Measurements from ENCODE around the gene MGLL. TPM values are rescaled to one million over a fixed set of nuclear protein-coding genes. Genes with fewer than 3 reads are reported as not detected.
A peak's percentile ranks its signal among the peaks of the same experiment; 100 is the strongest.

Gene MGLL
- total RNA-seq, 1 experiment from 2014 or later = 0.94 TPM

DNA sequence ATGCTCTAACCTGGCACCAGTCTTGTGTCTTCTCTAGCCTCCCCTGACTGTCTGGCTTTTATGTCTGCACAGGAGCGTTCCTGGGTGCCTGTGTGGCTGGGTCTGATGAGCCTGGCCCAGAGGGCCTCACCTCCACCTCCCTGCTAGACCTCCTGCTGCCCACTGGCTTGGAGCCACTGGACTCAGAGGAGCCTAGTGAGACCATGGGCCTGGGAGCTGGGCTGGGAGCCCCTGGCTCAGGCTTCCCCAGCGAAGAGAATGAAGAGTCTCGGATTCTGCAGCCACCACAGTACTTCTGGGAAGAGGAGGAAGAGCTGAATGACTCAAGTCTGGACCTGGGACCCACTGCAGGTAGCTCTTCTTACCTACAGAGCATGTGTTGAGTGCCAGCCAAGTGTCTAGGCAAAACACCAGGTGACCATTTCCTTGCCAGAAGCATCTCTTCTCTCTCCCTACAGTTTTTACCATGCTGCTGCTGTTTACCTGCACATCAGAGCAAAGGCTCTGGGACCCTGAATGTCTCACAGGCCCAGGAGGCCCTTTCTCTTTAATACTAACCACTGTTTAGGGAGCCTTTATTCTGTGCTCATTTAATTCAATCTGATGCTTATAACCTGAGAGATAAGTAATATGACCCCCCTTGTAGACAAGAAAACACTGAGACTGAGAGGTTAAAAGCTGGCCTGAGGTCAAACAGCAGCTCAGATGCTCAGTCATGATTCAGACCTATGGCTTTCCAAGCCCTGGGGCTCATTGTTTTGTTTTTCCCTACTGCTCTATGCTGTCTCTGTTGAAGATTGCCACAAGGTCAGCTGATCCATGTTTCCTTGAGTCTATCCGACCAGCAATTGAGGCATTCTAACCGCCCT, 182.9 kb downstream of the MGLL start:
- peaks cover 8% of the 10 kb centered on the region for H3K36me3 Mint-ChIP-seq
- TF ChIP-seq, protein P1, sequence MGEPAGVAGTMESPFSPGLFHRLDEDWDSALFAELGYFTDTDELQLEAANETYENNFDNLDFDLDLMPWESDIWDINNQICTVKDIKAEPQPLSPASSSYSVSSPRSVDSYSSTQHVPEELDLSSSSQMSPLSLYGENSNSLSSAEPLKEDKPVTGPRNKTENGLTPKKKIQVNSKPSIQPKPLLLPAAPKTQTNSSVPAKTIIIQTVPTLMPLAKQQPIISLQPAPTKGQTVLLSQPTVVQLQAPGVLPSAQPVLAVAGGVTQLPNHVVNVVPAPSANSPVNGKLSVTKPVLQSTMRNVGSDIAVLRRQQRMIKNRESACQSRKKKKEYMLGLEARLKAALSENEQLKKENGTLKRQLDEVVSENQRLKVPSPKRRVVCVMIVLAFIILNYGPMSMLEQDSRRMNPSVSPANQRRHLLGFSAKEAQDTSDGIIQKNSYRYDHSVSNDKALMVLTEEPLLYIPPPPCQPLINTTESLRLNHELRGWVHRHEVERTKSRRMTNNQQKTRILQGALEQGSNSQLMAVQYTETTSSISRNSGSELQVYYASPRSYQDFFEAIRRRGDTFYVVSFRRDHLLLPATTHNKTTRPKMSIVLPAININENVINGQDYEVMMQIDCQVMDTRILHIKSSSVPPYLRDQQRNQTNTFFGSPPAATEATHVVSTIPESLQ (CRISPR knock-in tag; IDR thresholded peaks at IDR 0.05) = no peak
- TF ChIP-seq NR2C2 (CRISPR knock-in tag; IDR thresholded peaks at IDR 0.05) (no peak), ZNF671 (CRISPR knock-in tag; IDR thresholded peaks at IDR 0.05) (no peak), CBFB (CRISPR knock-in tag; IDR thresholded peaks at IDR 0.05; ENCODE audit: low read depth) (no peak), IRF2 (CRISPR knock-in tag; IDR thresholded peaks at IDR 0.05; ENCODE audit: borderline replicate concordance, low read depth) (no peak), HMGA2 (CRISPR knock-in tag; IDR thresholded peaks at IDR 0.05) (no peak), JUN (CRISPR knock-in tag; IDR thresholded peaks at IDR 0.05) (no peak), GABPB1 (CRISPR knock-in tag; IDR thresholded peaks at IDR 0.05) (no peak), ZNF317 (CRISPR knock-in tag; IDR thresholded peaks at IDR 0.05; ENCODE audit: borderline replicate concordance, low read depth) (no peak), NR3C1 (CRISPR knock-in tag; conservative IDR thresholded peaks at IDR 0.05; ENCODE audit: low read depth) (no peak)
- TF ChIP-seq, protein P2, sequence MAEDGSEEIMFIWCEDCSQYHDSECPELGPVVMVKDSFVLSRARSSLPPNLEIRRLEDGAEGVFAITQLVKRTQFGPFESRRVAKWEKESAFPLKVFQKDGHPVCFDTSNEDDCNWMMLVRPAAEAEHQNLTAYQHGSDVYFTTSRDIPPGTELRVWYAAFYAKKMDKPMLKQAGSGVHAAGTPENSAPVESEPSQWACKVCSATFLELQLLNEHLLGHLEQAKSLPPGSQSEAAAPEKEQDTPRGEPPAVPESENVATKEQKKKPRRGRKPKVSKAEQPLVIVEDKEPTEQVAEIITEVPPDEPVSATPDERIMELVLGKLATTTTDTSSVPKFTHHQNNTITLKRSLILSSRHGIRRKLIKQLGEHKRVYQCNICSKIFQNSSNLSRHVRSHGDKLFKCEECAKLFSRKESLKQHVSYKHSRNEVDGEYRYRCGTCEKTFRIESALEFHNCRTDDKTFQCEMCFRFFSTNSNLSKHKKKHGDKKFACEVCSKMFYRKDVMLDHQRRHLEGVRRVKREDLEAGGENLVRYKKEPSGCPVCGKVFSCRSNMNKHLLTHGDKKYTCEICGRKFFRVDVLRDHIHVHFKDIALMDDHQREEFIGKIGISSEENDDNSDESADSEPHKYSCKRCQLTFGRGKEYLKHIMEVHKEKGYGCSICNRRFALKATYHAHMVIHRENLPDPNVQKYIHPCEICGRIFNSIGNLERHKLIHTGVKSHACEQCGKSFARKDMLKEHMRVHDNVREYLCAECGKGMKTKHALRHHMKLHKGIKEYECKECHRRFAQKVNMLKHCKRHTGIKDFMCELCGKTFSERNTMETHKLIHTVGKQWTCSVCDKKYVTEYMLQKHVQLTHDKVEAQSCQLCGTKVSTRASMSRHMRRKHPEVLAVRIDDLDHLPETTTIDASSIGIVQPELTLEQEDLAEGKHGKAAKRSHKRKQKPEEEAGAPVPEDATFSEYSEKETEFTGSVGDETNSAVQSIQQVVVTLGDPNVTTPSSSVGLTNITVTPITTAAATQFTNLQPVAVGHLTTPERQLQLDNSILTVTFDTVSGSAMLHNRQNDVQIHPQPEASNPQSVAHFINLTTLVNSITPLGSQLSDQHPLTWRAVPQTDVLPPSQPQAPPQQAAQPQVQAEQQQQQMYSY (CRISPR knock-in tag; IDR thresholded peaks at IDR 0.05) = no peak
- TF ChIP-seq, protein P3, sequence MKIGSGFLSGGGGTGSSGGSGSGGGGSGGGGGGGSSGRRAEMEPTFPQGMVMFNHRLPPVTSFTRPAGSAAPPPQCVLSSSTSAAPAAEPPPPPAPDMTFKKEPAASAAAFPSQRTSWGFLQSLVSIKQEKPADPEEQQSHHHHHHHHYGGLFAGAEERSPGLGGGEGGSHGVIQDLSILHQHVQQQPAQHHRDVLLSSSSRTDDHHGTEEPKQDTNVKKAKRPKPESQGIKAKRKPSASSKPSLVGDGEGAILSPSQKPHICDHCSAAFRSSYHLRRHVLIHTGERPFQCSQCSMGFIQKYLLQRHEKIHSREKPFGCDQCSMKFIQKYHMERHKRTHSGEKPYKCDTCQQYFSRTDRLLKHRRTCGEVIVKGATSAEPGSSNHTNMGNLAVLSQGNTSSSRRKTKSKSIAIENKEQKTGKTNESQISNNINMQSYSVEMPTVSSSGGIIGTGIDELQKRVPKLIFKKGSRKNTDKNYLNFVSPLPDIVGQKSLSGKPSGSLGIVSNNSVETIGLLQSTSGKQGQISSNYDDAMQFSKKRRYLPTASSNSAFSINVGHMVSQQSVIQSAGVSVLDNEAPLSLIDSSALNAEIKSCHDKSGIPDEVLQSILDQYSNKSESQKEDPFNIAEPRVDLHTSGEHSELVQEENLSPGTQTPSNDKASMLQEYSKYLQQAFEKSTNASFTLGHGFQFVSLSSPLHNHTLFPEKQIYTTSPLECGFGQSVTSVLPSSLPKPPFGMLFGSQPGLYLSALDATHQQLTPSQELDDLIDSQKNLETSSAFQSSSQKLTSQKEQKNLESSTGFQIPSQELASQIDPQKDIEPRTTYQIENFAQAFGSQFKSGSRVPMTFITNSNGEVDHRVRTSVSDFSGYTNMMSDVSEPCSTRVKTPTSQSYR (CRISPR knock-in tag; IDR thresholded peaks at IDR 0.05) = no peak
- TF ChIP-seq, protein P4, sequence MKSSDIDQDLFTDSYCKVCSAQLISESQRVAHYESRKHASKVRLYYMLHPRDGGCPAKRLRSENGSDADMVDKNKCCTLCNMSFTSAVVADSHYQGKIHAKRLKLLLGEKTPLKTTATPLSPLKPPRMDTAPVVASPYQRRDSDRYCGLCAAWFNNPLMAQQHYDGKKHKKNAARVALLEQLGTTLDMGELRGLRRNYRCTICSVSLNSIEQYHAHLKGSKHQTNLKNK (CRISPR knock-in tag; IDR thresholded peaks at IDR 0.05) = no peak
- TF ChIP-seq, protein P5, sequence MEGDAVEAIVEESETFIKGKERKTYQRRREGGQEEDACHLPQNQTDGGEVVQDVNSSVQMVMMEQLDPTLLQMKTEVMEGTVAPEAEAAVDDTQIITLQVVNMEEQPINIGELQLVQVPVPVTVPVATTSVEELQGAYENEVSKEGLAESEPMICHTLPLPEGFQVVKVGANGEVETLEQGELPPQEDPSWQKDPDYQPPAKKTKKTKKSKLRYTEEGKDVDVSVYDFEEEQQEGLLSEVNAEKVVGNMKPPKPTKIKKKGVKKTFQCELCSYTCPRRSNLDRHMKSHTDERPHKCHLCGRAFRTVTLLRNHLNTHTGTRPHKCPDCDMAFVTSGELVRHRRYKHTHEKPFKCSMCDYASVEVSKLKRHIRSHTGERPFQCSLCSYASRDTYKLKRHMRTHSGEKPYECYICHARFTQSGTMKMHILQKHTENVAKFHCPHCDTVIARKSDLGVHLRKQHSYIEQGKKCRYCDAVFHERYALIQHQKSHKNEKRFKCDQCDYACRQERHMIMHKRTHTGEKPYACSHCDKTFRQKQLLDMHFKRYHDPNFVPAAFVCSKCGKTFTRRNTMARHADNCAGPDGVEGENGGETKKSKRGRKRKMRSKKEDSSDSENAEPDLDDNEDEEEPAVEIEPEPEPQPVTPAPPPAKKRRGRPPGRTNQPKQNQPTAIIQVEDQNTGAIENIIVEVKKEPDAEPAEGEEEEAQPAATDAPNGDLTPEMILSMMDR (IDR thresholded peaks at IDR 0.05) = no peak
- TF ChIP-seq, protein P6, sequence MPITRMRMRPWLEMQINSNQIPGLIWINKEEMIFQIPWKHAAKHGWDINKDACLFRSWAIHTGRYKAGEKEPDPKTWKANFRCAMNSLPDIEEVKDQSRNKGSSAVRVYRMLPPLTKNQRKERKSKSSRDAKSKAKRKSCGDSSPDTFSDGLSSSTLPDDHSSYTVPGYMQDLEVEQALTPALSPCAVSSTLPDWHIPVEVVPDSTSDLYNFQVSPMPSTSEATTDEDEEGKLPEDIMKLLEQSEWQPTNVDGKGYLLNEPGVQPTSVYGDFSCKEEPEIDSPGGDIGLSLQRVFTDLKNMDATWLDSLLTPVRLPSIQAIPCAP (CRISPR knock-in tag; IDR thresholded peaks at IDR 0.05) = no peak
- H3K9me3 Mint-ChIP-seq = no peaks in the 10 kb centered on the region
- no peak overlapping the region for H3K4me3 Mint-ChIP-seq
- ChIA-PET POLR2A (interaction anchor here (0.9 kb wide), 1 partner anchor 65 kb away, joined by 3 read pairs; no protein-coding TSS in a partner anchor), CTCF (interaction anchor here (1.3 to 1.5 kb wide), 2 partner anchors 12 to 64 kb away, joined by 3 to 5 read pairs; no protein-coding TSS in a partner anchor)
- H3K27me3 Mint-ChIP-seq (ENCODE audit: low read depth) = no peaks in the 10 kb centered on the region
- H3K4me1 Mint-ChIP-seq = peaks cover 11% of the 10 kb centered on the region
- peak overlapping the region; percentile 32; the same call in 1 of the 2 replicates for H3K27ac Mint-ChIP-seq
- ATAC-seq (no peak), DNase-seq (ENCODE audit: low spot score) (no peak)

Other genes starting within 250 kb of the MGLL start
- gene TPRA1, start 231.8 kb downstream of the MGLL start, total RNA-seq (2021) = 20.3 to 24.2 TPM (median 22.0 TPM) in 3 replicates
- 142 to 155 TPM (median 152 TPM) in 3 replicates for gene MCM2, start 224.1 kb downstream of the MGLL start, total RNA-seq (2021)
- 33.6 to 38.8 TPM (median 37.8 TPM) in 3 replicates for gene PODXL2, start 193.3 kb downstream of the MGLL start, total RNA-seq (2021)
- gene ABTB1, start 149.6 kb downstream of the MGLL start, total RNA-seq (2021) = 9.3 to 12.5 TPM (median 9.9 TPM) in 3 replicates
- 0.22 to 0.66 TPM (median 0.30 TPM) in 3 replicates for gene KBTBD12, start 92.7 kb upstream of the MGLL start, total RNA-seq (2021)
- gene SEC61A1, start 229.9 kb upstream of the MGLL start, total RNA-seq (2021) = 119 to 152 TPM (median 120 TPM) in 3 replicates